GM23338 (cell line): ENCODE measurements around the gene BCL7C. TPM values are rescaled to one million over a fixed set of nuclear protein-coding genes. Genes with fewer than 3 reads are reported as not detected.

Experiments
- ATAC-seq: fragments of 200-7000 bp; cut with Tn5 transposase; 3 replicates; pipeline ENCODE4 v1.9.1; 2020
- DNase-seq: peaks from one replicate; pipeline ENCODE4 v3.0.0-alpha.2; 2015; ENCODE audit warnings: low spot score
- H2AFZ ChIP-seq: fragments of 200-600 bp; sonication (generic); 2 replicates; pipeline ENCODE4 v1.8.0; 2016; ENCODE audit warnings: antibody characterized with exemption, mild to moderate bottlenecking, moderate library complexity
- H3F3A ChIP-seq: fragments of 200-600 bp; sonication (generic); replicated peaks from 2 replicates; pipeline ENCODE4 v1.8.0; 2017; ENCODE audit warnings: antibody characterized with exemption, mixed run types, low read depth
- H3K27ac ChIP-seq: fragments of 200-600 bp; sonication (generic); 2 replicates; pipeline ENCODE4 v1.6.1; 2016; ENCODE audit warnings: low read depth
- H3K27me3 ChIP-seq: fragments of 200-600 bp; sonication (generic); 2 replicates; pipeline ENCODE4 v1.8.0; 2016; ENCODE audit warnings: mild to moderate bottlenecking, mixed run types, moderate library complexity; ENCODE audit not compliant: insufficient read depth
- H3K36me3 ChIP-seq: fragments of 200-600 bp; sonication (generic); 2 replicates; pipeline ENCODE4 v1.8.0; 2016; ENCODE audit warnings: mild to moderate bottlenecking; ENCODE audit not compliant: insufficient read depth
- H3K4me1 ChIP-seq: fragments of 200-600 bp; sonication (generic); 2 replicates; pipeline ENCODE4 v1.8.0; 2016; ENCODE audit warnings: mild to moderate bottlenecking, moderate library complexity; ENCODE audit not compliant: insufficient read depth
- H3K4me2 ChIP-seq: fragments of 200-600 bp; sonication (generic); 2 replicates; pipeline ENCODE4 v1.7.1; 2017; ENCODE audit warnings: mixed run types
- H3K4me3 ChIP-seq: fragments of 200-600 bp; sonication (generic); 2 replicates; pipeline ENCODE4 v1.6.1; 2016; ENCODE audit warnings: mixed run types
- H3K79me2 ChIP-seq: fragments of 200-600 bp; sonication (generic); replicated peaks from 2 replicates; pipeline ENCODE4 v1.8.0; 2017; ENCODE audit warnings: mild to moderate bottlenecking; ENCODE audit not compliant: insufficient read depth
- H3K9me2 ChIP-seq: fragments of 200-600 bp; sonication (generic); 2 replicates; pipeline ENCODE4 v1.8.0; 2017; ENCODE audit not compliant: insufficient read depth
- H4K20me1 ChIP-seq: fragments of 200-600 bp; sonication (generic); replicated peaks from 2 replicates; pipeline ENCODE4 v1.8.0; 2017; ENCODE audit warnings: mild to moderate bottlenecking; ENCODE audit not compliant: insufficient read depth
- H3K27ac Mint-ChIP-seq: 2 replicates; pipeline ENCODE4 v1.8.0; 2020; ENCODE audit warnings: inconsistent platforms, mild to moderate bottlenecking, moderate library complexity, mixed read lengths
- H3K27me3 Mint-ChIP-seq: 3 replicates; pipeline ENCODE4 v1.8.0; 2022; ENCODE audit warnings: low read depth, mild to moderate bottlenecking, moderate library complexity, mixed read lengths, inconsistent platforms; ENCODE audit not compliant: insufficient read depth, poor library complexity
- H3K36me3 Mint-ChIP-seq: 3 replicates; pipeline ENCODE4 v1.8.0; 2021; ENCODE audit warnings: low read depth, mild to moderate bottlenecking, inconsistent platforms, moderate library complexity, mixed read lengths
- H3K4me1 Mint-ChIP-seq: 3 replicates; pipeline ENCODE4 v1.8.0; 2020; ENCODE audit warnings: mild to moderate bottlenecking, inconsistent platforms, mixed read lengths
- H3K4me3 Mint-ChIP-seq: 3 replicates; pipeline ENCODE4 v1.8.0; 2021; ENCODE audit warnings: moderate library complexity, mild to moderate bottlenecking, inconsistent platforms, mixed read lengths
- H3K9me3 Mint-ChIP-seq: 3 replicates; pipeline ENCODE4 v1.8.0; 2020; ENCODE audit warnings: moderate library complexity, mild to moderate bottlenecking, inconsistent platforms, mixed read lengths
- CTCF ChIP-seq, 2 experiments: fragments of 200-600 bp in 1 of 2; sonication (generic) in 1 of 2; conservative IDR thresholded peaks; 2 replicates each; pipeline versions ENCODE4 v1.5.1 to v1.6.1; 2016 to 2017; ENCODE audit warnings: antibody characterized with exemption in 2 of 2, low read depth in 2 of 2, mild to moderate bottlenecking in 2 of 2, moderate library complexity in 1 of 2
- ETS1 ChIP-seq: IDR thresholded peaks from 2 replicates; pipeline ENCODE4 v1.6.1; 2016; ENCODE audit warnings: antibody characterized with exemption
- EZH2 ChIP-seq: fragments of 200-600 bp; sonication (generic); IDR thresholded peaks from one replicate; pipeline ENCODE4 v1.8.0; 2017; ENCODE audit warnings: antibody characterized with exemption, mild to moderate bottlenecking, low read depth; ENCODE audit not compliant: unreplicated experiment
- JUNB ChIP-seq: IDR thresholded peaks from one replicate; pipeline ENCODE4 v1.6.1; 2016; ENCODE audit warnings: antibody characterized with exemption; ENCODE audit not compliant: unreplicated experiment
- NANOG ChIP-seq: IDR thresholded peaks from 2 replicates; pipeline ENCODE4 v1.6.1; 2016; ENCODE audit warnings: antibody characterized with exemption, borderline replicate concordance
- POLR2AphosphoS5 ChIP-seq: IDR thresholded peaks from 2 replicates; pipeline ENCODE4 v1.6.1; 2016; ENCODE audit warnings: antibody characterized with exemption, low read depth
- REST ChIP-seq: IDR thresholded peaks from one replicate; pipeline ENCODE4 v1.6.1; 2018; ENCODE audit warnings: antibody characterized with exemption; ENCODE audit not compliant: unreplicated experiment
- STAT1 ChIP-seq: IDR thresholded peaks from one replicate; pipeline ENCODE4 v1.6.1; 2016; ENCODE audit warnings: antibody characterized with exemption; ENCODE audit not compliant: unreplicated experiment
- ZNF114 ChIP-seq: fragments of 250-450 bp; sonication (Bioruptor Pico); IDR thresholded peaks from 2 replicates; pipeline ENCODE4 v1.5.0; 2020; ENCODE audit warnings: mild to moderate bottlenecking, moderate library complexity
- ZNF331 ChIP-seq: fragments of 250-450 bp; sonication (Bioruptor Pico); IDR thresholded peaks from 2 replicates; pipeline ENCODE4 v1.5.0; 2020; ENCODE audit warnings: low read depth, mild to moderate bottlenecking, moderate library complexity
- polyA plus RNA-seq: library from polyadenylated mRNA; unstranded; fragments of >200 nt; fragmentation: Nextera tagmentation; extraction: Ambion mirVana; gene quantifications from 2 replicates; pipeline ENCODE4 v1.2.1, GENCODE V29; 2016
- total RNA-seq: library from RNA; depleted of rRNA; stranded (reverse); fragments of >200 nt; shearing (Covaris generic); gene quantifications from 2 replicates; pipeline ENCODE4 v1.2.3, GENCODE V29; 2014

BCL7C gene
- total and polyA plus RNA-seq, 2 experiments from 2014 or later, result 17.5 to 22.1 TPM

GRCh38 chr16:30882429-30883310 is 11.2 kb downstream of the BCL7C start:
- H3K79me2 ChIP-seq, result no peaks in the 10 kb centered on the region
- Mint-ChIP-seq H3K27ac (no peak overlapping the region; the same call in 1 of the 2 replicates), H3K36me3 (peaks cover 23% of the 10 kb centered on the region), H3K4me3 (no peak overlapping the region), H3K9me3 (no peaks in the 10 kb centered on the region), H3K27me3 (peaks cover 8% of the 10 kb centered on the region), H3K4me1 (peaks cover 7% of the 10 kb centered on the region; the same call in 2 of the 3 replicates)
- no peaks in the 10 kb centered on the region; the same call in 1 of the 2 replicates for H4K20me1 ChIP-seq
- peak; percentile 59 for ATAC-seq
- H3K27me3 ChIP-seq, result no peaks in the 10 kb centered on the region
- H2AFZ ChIP-seq, result no peak overlapping the region
- TF ChIP-seq EZH2 (no peak), STAT1 (no peak), REST (no peak), POLR2AphosphoS5 (no peak), JUNB (no peak), ZNF114 (CRISPR knock-in tag) (no peak), CTCF (conservative IDR thresholded peaks at IDR 0.05; ENCODE audit: low read depth in 2 of 2) (no peak), NANOG (no peak), ZNF331 (CRISPR knock-in tag) (no peak), ETS1 (no peak)
- H3K27ac ChIP-seq, result no peak overlapping the region
- no peaks in the 10 kb centered on the region for H3K9me2 ChIP-seq
- H3K4me3 ChIP-seq, result no peak overlapping the region
- H3K4me2 ChIP-seq, result no peak overlapping the region
- no peak for DNase-seq
- no peaks in the 10 kb centered on the region for H3F3A ChIP-seq
- H3K4me1 ChIP-seq, result no peaks in the 10 kb centered on the region
- no peaks in the 10 kb centered on the region for H3K36me3 ChIP-seq
